Subcutaneous abdominal adipose tissue (tissue), 5 donors: Measurements from ENCODE around the gene ABTB2.

Source experiments
- H3K27ac ChIP-seq: one replicate; pipeline ENCODE4 v1.7.0; 2013; ENCODE audit warnings: low read depth, mild to moderate bottlenecking, inconsistent platforms, low read length, moderate library complexity
- H3K27me3 ChIP-seq, 5 donors: one replicate each; pipeline ENCODE4 v1.7.0; 2013; ENCODE audit warnings: low read length in 5 of 5, inconsistent platforms in 1 of 5; ENCODE audit not compliant: control insufficient read depth in 5 of 5, insufficient read depth in 4 of 5
- H3K36me3 ChIP-seq, 5 donors: one replicate each; pipeline ENCODE4 v1.7.0; 2013; ENCODE audit warnings: low read length in 5 of 5; ENCODE audit not compliant: control insufficient read depth in 5 of 5, insufficient read depth in 5 of 5
- H3K4me1 ChIP-seq, 5 donors: one replicate each; pipeline ENCODE4 v1.7.0; 2013; ENCODE audit warnings: low read length in 5 of 5, mild to moderate bottlenecking in 3 of 5, moderate library complexity in 1 of 5; ENCODE audit not compliant: control insufficient read depth in 5 of 5, insufficient read depth in 5 of 5
- H3K4me3 ChIP-seq, 5 donors: one replicate each; pipeline ENCODE4 v1.7.0; 2013; ENCODE audit warnings: low read length in 5 of 5, low read depth in 1 of 5
- H3K9ac ChIP-seq, 5 donors: one replicate each; pipeline ENCODE4 v1.7.0; 2013; ENCODE audit warnings: low read length in 5 of 5, mild to moderate bottlenecking in 4 of 5, moderate library complexity in 3 of 5
- H3K9me3 ChIP-seq, 5 donors: one replicate each; pipeline ENCODE4 v1.7.0; 2013; ENCODE audit warnings: low read length in 5 of 5; ENCODE audit not compliant: control insufficient read depth in 5 of 5
- donor health status: healthy.
- donor health status: healthy.
- donor health status: healthy.
- donor health status: healthy.
- donor health status: healthy.

Gene ABTB2

GRCh38 chr11:34151916-34152845, 205.6 kb downstream of the ABTB2 start:
- H3K27ac ChIP-seq = no peak overlapping the region
- H3K36me3 ChIP-seq = peaks cover 0 to 64% (median 54%) of the 10 kb centered on the region in 5 donors
- peaks cover 0 to 14% (median 3%) of the 10 kb centered on the region in 5 donors for H3K4me1 ChIP-seq
- no peaks in the 10 kb centered on the region for H3K27me3 ChIP-seq
- H3K9me3 ChIP-seq = no peaks in the 10 kb centered on the region
- H3K4me3 ChIP-seq = no peak overlapping the region
- peak overlapping the region in 1 of 5 donors; percentile 32 for H3K9ac ChIP-seq

- H3K27me3 ChIP-seq = no peaks in the 10 kb centered on the region
- H3K4me3 ChIP-seq = no peak overlapping the region
- H3K36me3 ChIP-seq = peaks cover 0 to 74% (median 65%) of the 10 kb centered on the region in 5 donors
- no peaks in the 10 kb centered on the region for H3K9me3 ChIP-seq
- no peak overlapping the region for H3K9ac ChIP-seq
- H3K4me1 ChIP-seq = peaks cover 0 to 10% (median 0%) of the 10 kb centered on the region in 5 donors
- no peak overlapping the region for H3K27ac ChIP-seq
Measured at GRCh38 chr11:34151166-34151565, 206.6 kb downstream of the ABTB2 start.

GRCh38 chr11:34150494-34151151, 207.2 kb downstream of the ABTB2 start:
- peaks cover 0 to 9% (median 0%) of the 10 kb centered on the region in 5 donors for H3K4me1 ChIP-seq
- peaks cover 0 to 79% (median 70%) of the 10 kb centered on the region in 5 donors for H3K36me3 ChIP-seq
- H3K9ac ChIP-seq = no peak overlapping the region
- H3K9me3 ChIP-seq = no peaks in the 10 kb centered on the region
- H3K27ac ChIP-seq = no peak overlapping the region
- H3K27me3 ChIP-seq = no peaks in the 10 kb centered on the region
- H3K4me3 ChIP-seq = no peak overlapping the region

- no peak overlapping the region for H3K9ac ChIP-seq
- no peak overlapping the region for H3K27ac ChIP-seq
- no peaks in the 10 kb centered on the region for H3K9me3 ChIP-seq
- H3K4me3 ChIP-seq = no peak overlapping the region
- peaks cover 0 to 84% (median 76%) of the 10 kb centered on the region in 5 donors for H3K36me3 ChIP-seq
- H3K27me3 ChIP-seq = no peaks in the 10 kb centered on the region
- peaks cover 0 to 6% (median 0%) of the 10 kb centered on the region in 5 donors for H3K4me1 ChIP-seq
Measured at GRCh38 chr11:34149786-34150185, 208.0 kb downstream of the ABTB2 start.

- Histone ChIP-seq H3K9me3 (no peaks in the 10 kb centered on the region), H3K9ac (no peak overlapping the region), H3K27me3 (no peaks in the 10 kb centered on the region), H3K4me3 (no peak overlapping the region), H3K27ac (no peak overlapping the region), H3K36me3 (peaks cover 2 to 88% (median 81%) of the 10 kb centered on the region in 5 donors), H3K4me1 (peaks cover 0 to 3% (median 0%) of the 10 kb centered on the region in 5 donors)
Measured at GRCh38 chr11:34149274-34149673, 208.5 kb downstream of the ABTB2 start.

- H3K36me3 ChIP-seq = peaks cover 3 to 87% (median 81%) of the 10 kb centered on the region in 5 donors
- no peak overlapping the region for H3K27ac ChIP-seq
- no peaks in the 10 kb centered on the region for H3K4me1 ChIP-seq
- no peaks in the 10 kb centered on the region for H3K9me3 ChIP-seq
- H3K4me3 ChIP-seq = no peak overlapping the region
- H3K27me3 ChIP-seq = no peaks in the 10 kb centered on the region
- H3K9ac ChIP-seq = no peak overlapping the region
Measured at GRCh38 chr11:34148504-34149165, 209.2 kb downstream of the ABTB2 start.

GRCh38 chr11:34147581-34147980, 210.2 kb downstream of the ABTB2 start:
- Histone ChIP-seq H3K9me3 (no peaks in the 10 kb centered on the region), H3K27me3 (no peaks in the 10 kb centered on the region), H3K9ac (no peak overlapping the region), H3K4me1 (no peaks in the 10 kb centered on the region), H3K36me3 (peaks cover 3 to 94% (median 81%) of the 10 kb centered on the region in 5 donors), H3K4me3 (no peak overlapping the region), H3K27ac (no peak overlapping the region)

- H3K27me3 ChIP-seq = no peaks in the 10 kb centered on the region
- H3K4me1 ChIP-seq = no peaks in the 10 kb centered on the region
- peaks cover 7 to 94% (median 83%) of the 10 kb centered on the region in 5 donors for H3K36me3 ChIP-seq
- H3K9ac ChIP-seq = no peak overlapping the region
- no peaks in the 10 kb centered on the region for H3K9me3 ChIP-seq
- H3K27ac ChIP-seq = no peak overlapping the region
- H3K4me3 ChIP-seq = no peak overlapping the region
Measured at GRCh38 chr11:34146866-34147265, 210.9 kb downstream of the ABTB2 start.

- H3K9ac ChIP-seq = no peak overlapping the region
- H3K4me1 ChIP-seq = no peaks in the 10 kb centered on the region
- no peak overlapping the region for H3K27ac ChIP-seq
- no peaks in the 10 kb centered on the region for H3K9me3 ChIP-seq
- H3K27me3 ChIP-seq = no peaks in the 10 kb centered on the region
- H3K4me3 ChIP-seq = no peak overlapping the region
- H3K36me3 ChIP-seq = peaks cover 9 to 94% (median 87%) of the 10 kb centered on the region in 5 donors
Measured at GRCh38 chr11:34146411-34146810, 211.4 kb downstream of the ABTB2 start.
